Stimulated activated CD8-positive, alpha-beta memory T cell treated with anti-CD3 and anti-CD28 coated beads, Interleukin-7, amount 100 ng/mL, for 24 hours (primary cell): ENCODE measurements around the gene KLK11.

Source experiments
- DNase-seq: peaks from one replicate; pipeline ENCODE4 v3.0.0-alpha.2; 2020; ENCODE audit warnings: low read depth

The KLK11 gene

DNA sequence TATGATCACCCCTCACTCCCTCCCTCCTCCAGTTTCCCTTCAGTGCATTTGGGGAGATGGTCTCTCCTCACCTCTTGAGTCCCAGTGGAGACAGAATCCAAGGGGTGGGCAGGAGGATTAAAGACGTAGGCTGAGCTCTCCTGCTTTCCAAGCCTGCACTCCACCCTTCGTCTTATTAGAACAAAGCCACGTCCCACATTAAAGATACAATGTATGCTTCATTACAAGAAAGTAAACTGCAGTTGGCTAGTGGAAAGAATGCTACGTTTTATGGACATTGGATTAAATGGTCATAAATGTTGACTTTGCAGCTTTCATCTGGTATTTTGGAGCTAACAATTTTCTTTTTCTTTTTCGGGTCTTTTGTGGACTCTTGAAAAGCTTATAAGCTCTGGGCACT lies 1.5 kb upstream of the KLK11 start:
- no peak for DNase-seq

DNA sequence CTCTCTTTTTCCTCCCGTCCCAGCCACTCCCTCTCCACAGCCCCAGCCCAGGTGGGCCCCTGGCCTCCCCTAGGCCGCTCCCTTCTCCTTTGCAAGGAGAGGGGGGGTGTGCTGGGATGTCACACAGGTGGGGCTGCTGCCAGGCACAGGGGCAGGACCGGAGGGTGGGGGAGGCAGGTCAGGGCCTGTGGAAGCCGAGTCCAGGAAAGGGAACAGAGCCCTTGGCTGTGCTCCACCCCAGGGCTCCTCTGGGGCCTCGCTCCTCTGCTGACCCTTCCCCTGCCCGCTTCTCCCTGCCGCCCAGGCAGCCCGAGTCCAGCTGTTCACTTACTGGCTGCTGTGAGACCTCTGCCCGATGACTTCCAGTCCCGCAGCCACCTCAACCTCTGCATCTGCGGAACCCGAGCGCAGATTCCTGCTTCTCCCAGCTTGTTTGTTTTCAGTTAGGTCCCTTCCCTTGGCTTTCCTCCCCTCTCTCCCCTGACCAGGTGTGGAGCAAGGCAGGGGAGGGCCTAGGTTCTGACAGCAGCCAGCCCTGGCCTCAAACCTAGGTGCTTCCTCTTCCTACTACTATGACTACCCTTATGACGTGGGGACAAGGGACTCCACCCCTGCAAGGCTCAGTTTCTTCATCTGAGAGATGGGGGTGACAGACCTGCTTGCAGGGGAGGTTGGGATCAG lies 850 bp upstream of the KLK11 start:
- DNase-seq = no peak

DNA sequence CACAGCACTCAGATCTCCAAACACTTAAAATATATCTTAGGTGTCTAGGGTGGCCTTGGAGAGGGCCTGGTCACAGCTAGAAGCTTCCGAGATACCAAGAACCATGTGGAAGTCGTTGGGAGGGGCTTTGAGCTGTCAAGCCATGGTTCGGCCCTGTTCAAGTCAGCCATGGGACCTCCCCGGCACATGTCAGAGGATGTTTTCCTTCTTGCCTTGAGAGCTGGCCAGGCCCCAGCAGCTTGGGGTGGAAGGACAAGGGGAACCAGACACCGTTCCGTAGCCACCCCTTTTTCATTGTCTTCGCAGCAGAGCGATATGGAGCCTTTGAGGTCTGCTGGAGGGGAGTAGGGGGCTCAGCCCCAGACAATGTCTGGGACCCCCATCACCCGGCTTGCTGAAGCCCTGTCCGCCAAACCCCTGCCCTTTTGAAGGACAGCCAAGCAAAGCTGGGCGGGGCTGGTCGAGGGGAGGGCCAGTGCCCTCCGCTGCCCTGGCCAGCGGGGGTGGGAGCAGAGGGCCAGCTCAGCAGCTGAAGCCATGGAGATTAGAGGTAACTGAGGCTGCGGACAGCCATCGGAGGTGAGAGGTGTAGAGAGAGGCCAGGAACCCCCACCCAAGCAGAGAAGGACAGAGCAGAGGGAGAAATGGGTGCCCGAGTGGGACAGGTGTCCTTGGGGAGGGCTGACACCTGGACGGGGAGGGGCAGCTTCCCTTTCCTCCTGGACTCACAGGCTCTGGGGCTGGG lies 435 bp downstream of the KLK11 start:
- no peak for DNase-seq

DNA sequence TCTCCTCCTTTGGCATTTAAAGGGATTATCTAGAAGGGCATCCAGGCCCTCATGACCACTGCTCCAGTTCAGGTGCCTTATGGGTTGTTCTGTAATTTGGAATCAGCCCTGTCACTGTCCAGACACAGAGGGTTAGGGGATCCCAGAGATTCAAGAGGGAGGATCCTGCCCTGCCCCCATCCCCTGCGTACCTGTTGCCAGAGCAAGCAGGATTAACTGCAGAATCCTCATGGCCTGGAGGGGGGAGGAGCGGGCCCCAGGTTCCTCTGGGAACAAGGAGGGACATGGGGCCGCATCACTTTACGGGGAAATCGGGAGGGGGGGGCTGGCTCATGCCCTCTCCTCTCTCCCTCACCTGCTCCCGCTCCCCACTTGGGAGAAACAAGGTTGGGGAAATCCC lies 1.0 kb downstream of the KLK11 start:
- DNase-seq = no peak

DNA sequence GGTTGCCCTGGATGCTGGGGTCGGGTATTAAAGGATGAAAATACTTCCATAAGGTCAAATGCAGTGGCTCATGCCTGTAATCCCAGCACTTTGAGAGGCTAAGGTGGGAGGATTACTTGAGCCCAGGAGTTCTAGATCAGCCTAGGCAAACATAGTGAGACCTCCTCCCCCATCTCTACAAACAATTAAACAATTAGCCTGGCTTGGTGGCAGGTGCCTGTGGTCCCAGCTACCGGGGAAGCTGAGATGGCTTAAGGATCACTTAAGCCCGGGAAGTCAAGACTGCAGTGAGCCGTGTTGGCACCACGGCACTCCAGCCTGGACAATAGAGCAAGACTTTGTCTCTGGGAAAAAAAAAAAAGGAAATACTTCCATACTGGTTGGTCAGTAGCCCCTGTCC lies 1.5 kb downstream of the KLK11 start:
- DNase-seq = no peak

DNA sequence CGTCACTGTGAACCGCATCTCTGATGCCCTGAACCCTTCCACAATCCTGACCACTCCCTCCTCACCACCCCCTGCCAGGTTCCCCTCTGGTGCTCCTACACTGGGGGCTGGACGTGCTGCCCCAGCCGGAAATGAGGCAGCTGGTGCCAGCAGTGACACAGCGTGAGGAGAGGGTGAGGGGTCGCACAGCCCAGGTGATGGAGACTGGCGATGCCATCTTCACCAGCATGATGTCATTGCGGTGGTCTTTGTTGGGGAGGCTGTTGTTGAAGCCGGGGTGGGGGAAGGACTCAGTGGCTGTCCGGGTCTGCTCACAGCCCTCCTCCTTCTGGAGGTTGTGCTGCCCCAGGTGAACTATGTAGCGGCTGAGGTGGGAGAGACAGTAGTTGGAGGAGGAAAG lies 2.5 kb downstream of the KLK11 start:
- DNase-seq = no peak

DNA sequence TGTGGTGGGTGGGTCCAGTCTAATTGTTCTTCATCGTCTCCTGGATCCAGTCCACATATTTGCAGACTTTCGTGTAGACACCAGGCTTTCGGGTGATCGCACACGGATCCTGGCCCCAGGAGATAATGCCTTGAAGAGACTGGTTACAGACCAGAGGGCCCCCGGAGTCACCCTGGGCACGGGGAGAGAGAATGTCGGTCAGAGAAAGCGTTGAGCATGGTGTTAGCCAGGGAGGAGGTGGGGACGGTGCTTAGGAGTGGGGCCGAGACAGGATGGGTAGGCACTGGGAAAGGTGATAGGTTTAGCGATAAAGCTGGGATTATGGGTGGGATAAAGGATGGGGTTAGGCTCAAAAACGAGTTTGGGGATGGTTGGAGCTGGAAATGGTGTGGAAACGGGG lies 3.9 kb downstream of the KLK11 start:
- DNase-seq = no peak

DNA sequence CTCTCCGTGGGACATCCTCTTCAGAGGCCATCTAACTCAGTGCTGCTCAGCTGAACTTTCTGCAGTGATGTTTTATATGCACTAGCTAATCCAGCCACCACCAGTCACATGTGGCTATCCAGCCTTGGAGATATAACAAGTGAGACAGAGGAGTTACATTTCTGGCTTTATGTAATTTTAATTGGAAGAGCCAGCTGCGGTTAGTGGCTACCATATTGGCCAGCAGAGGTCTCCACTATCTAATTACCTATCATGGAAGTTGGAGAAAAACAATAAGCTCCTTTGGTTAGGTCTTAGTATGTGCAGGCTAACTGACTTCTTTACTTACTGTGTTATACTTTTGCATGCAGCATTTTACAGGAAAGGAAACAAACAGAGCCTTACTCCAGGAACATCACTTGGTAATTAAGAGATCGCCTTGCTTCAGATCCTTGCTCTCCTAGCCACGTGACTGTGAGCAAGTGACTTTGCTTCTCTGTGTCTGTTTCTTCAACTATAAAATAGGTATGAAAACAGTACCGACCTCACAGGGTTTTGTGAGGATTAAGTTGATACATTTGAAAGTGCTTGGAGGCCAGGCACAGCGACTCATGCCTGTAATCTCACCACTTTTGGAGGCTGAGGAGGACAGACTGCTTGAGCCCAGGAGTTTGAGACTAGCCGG lies 5.3 kb downstream of the KLK11 start:
- no peak for DNase-seq

DNA sequence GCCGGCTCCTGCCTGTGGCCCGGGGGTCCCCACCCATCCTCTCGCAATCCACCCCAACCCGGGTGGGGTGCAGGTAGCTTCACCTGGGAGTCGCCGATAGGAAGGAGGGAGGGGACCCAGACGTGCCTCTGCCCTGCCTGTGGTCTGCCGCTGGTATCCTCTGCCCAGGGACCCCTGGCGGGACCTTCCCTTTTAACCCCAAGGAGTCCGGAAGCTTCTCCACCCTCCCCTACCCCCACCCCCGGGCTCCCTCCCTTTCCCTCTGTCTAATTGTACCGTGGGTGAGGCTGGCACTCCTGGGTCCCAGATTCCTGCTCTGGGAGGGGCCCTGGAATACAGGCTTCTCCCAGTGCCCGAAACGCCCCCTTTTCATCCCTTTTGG lies 6.9 kb downstream of the KLK11 start, which contains the start of gene KLK10:
TSS of gene KLK10 (minus strand) at position 166 of the 382 bp plus-strand sequence. CDS start 579 bp downstream, outside the sequence.
- DNase-seq = no peak

DNA sequence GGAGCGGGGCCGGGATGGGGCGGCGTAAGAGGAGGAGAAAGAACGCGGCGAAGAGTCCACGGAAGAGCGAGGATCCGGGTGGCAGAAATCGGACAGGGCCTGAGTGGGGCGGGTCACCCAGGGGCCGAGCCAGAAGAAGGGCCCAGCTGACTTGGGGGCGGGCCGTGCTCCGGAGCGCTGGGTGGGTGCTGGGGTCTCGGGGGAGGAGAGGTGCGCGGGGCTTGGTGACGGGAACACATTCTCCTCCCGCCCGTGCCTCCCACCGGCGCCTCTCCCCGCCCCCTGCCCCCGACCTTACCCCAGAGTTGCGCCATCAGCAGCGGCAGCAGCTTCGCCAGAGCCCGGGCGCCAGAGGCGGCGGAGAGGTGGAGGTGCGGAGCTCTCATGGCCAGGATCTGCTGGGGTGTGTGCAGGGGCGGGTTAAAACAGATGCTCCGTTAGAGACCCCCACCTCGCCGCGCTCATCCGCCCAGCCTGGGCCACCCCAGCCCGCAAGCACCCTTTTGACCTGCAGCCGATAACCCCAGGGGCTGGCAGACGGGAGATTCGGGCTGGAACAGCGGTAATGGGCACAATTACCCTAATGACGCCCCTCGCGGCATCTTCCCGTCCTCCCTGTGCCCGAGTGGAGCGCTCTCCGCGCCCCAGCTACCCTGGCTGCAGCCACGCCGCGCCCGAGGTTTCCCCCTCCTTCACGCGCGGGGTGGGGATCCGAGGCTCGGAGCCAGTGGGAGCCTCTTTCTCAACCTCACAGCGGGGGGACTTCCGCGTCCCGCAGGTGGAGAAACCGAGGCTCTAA lies 7.5 kb downstream of the KLK11 start:
- DNase-seq = no peak

DNA sequence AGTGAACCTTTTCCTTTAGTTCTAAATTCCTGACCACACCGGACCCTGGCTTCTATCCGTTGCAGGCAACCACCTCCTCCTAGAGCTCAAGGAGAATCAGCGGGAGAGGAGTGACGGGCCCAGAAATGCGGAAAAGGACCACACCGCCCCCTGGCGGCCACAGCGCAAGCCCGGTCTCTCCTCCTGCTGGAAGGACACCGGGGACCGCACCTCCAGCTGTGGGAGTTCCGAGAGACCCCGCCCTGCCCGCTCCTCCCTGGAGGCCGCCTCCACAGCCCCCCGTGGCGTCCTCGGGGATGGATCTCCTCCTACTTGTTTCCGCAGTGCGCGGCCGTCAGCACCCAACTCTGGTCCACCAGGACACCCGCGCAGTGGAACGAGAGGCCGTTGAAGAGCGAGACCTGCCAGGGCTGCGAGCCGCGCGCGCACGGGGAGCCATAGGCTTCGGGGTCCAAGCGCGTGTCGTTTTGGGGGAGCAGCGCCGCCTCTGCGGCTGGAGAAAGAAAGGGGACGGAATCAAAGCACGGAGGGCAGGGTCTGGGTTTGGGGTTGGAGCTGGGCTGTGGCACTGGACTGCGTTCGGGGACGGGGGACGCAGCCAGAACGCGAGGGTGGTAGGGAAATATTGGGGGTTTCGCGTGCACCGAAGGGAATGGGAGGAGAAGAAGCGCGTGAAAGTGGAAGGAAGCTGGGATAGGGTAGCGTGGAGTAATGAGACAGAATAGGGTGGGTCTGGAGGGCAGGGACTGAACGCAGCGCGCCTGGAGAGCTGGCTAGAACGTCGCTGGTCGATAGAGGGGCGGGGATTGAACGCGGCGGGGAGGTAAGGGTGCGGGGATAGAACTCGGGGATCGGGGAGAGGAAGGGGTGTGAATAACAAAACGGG lies 9.4 kb downstream of the KLK11 start:
- DNase-seq = peak; percentile 50

DNA sequence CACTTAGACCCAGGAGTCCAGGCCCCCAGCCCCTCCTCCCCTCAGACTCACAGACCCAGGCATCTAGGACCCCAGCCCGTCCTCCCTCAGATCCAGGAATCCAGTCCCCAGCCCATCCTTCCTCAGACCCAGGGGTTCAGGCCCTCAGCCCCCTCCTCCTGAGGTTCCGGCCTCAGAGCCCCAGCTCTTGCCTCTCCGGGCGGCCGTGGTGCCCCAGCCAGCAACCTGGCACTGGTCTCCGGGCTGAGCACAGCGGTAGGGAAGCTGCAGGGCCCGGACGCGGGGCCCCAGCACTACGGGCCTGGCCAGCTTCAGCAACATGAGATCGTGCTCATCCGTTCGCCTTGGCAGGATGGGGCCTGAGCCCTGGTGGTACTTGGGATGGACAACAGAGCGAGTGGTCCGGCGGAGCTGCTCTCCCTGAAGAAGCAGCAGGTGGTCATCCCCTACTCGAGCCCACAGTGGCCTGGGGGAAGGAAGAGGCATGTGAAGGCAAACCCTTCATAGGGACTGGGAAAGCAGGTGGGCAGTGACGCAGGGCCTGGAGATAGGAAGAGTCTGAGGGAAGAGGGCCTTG lies 10.6 kb downstream of the KLK11 start:
- DNase-seq = no peak

DNA sequence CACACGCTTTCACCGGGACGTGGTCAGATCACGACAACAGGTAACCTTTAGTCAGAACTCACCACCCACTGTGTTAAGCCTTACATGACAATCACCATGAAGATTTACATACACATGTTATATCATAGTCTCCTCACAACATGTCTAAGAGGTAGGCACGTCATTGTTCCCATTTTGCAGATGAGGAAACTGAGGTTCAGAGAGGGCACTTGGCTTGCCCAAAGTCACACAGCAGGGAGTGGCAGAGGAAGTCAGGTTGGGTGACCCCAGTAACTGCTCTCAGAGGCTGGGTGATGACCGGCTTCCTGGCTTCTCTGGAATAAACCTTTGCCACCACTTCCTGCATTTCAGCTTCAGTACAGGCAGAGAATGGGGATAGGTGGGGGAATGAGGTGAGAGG lies 12.2 kb downstream of the KLK11 start:
- no peak for DNase-seq

DNA sequence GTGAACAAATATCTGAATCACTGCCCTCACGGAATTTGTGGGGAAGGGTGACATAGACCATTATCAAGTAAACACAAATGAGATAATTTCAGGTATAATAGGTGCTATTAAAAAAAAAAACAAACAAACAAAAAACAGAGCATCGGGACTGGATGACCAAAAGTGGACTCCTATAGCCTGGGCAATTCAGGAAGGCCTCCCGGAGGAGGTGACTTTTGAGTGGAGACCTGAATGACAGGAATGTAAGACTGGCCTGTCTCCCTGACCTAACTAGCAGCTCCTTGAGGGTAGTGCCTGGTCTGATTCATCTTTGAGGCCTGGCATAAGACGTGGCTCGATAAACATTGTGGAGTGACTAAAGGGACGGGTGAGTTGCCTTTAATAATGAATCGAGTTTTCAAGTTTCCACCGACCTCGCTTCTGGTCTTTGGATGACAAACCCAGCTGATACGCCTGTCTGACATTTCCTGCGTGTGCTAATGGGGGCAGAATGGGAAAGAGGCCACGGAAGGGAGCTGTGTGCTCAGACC lies 13.7 kb downstream of the KLK11 start:
- no peak for DNase-seq

DNA sequence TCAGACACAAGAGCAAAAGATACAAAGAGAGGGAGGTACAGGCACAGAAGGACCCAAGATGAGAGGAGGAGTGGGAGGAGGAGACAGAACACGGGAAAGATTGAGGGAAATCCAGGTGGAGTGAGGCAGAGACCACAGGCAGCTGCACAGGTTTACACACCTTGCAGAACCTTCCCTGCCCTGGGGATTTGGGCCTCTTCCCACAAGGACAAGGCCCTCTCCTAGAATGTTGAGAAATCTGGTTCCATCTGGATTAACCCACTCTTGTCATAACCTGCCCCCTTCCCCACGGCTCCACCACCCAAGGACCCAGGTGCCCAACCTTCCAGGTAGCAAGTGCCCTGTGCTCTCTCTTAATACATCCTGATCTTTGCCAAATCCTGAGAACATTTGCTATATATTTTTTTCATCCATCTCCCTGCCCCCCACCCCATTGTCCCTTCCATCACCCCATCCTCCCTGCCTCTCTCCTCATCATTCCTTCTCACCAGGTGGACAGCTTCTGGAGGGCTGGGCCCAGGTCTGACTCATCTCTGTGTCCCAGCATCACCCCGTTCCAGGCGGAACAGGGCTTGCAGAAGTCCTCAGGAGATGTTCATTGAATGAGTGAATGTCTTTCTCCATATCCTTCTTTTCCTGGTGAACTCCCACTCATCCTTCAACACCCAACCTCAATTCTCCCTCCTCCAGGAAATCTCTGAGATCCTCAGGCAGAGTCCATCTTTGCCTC lies 16.2 kb downstream of the KLK11 start:
- no peak for DNase-seq

DNA sequence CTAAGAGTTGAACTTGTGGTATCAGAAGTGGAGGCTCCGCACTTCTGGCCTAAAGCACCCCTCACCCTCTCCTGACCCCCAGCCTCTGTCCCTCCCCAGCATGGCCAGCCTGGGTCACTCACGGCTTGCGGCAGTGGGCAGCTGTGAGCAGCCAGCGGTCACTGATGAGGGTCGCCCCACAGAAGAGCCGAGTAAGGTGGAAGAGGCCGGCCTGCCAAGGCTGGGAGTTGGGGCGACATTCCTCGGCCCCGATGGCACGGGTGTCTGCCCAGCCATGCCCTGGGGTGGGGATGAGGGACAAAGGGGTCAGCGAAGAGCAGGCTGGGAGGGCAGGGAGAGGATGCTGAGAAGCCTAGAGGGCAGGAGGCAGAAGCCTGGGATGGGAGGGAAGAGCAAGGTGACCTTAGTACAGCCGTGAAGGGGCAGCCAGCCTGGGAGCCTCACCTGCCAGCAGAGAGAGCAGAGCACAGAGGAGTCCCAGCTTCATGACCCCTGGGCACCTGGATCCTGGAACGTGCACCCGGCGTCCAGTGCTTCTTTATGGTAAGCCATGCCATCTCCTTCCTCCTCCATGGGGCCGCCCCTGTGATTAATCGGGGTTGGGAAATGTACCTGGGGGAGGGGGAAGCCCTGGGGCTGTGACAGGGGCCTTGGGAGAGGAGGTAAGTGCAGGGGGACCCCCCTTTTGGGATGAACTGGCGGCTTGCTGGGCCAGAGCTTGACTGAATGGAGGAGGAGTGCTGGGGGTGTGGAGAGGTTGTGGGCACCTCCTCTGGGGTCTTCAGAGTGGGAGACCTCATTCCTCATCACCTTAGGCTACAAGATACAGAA lies 17.1 kb downstream of the KLK11 start:
- DNase-seq = no peak

DNA sequence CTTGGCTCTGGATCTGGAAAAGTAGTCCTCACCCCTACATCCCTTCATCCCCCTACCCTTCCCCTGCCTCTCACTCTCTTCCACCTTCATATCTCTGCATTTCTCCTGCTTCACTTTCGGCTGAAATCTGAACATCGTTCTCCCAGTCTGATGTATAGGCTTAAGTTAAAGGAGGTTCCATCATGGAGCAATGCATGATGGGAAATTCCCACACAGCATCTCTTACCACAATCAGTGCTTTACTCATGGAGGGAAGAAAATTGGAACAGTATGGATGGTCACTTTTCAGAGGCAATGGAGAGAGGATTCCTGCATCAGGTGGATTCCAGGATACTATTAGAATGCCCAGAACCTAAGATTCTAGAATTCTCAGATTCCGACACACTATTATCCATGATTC lies 18.9 kb downstream of the KLK11 start:
- no peak for DNase-seq

DNA sequence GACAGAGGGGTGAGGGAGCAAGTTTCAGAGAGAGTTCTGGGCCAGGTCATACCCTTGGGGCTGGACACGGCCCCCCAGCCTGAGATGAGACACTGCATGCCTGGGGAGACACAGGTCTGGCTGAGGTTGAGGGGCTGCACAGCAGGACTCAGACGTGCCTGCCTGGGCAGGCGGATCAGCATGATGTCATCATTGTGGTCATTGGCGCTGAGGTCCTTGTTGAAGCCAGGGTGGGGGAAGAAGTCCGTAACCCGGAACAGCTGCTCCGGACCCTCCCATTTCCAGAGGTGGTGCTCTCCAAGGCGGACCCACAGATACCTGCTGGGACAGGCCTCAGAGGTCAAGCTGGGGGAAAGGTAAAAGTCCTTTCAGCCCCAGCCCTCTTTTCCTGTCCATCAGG lies 20.0 kb downstream of the KLK11 start:
- DNase-seq = no peak

DNA sequence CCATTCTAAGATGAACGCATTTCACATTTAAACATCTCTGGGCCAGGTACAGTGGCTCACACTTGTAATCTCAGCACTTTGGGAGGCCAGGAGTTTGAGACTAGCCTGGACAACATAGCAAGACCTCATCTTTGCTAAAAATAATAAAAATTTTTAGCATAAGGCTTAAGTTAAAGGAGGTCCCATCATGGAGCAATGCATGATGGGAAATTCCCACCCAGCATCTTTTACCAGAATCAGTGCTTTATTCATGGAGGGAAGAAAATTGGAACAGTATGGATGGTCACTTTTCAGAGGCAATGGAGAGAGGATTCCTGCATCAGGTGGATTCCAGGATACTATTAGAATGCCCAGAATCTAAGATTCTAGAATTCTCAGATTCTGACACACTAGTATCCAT lies 21.2 kb downstream of the KLK11 start:
- no peak for DNase-seq
